IMR-90 (cell line): ENCODE measurements around the gene DCLRE1C. TPM values are rescaled to one million over a fixed set of nuclear protein-coding genes. Genes with fewer than 3 reads are reported as not detected.

Experiments
- ATAC-seq: fragments of 200-7000 bp; cut with Tn5 transposase; 2 replicates; pipeline ENCODE4 v1.9.1; 2020; ENCODE audit warnings: low read depth, mild to moderate bottlenecking, moderate library complexity
- BruUV-seq: library from RNA; stranded (reverse); fragments of 400-500 nt; replicated peaks from 2 replicates; lab custom pipeline; 2021; lab: Mats Ljungman, UMichigan
- CTCF ChIA-PET: fragments of 300-600 bp; formaldehyde crosslinking; extraction: SDS; loops from one replicate; lab custom pipeline; 2021; ENCODE audit warnings: antibody characterized with exemption; lab: Yijun Ruan, JAX
- POLR2A ChIA-PET: fragments of 300-600 bp; sonication (Branson Sonifier 250); formaldehyde crosslinking; loops from one replicate; lab custom pipeline; 2022; ENCODE audit warnings: antibody characterized with exemption; ENCODE audit not compliant: unreplicated experiment; lab: Charles Lee
- DNase-seq: peaks from one replicate; pipeline ENCODE4 v3.0.0; 2013
- H2AFZ ChIP-seq: replicated peaks from 2 replicates; pipeline ENCODE3; 2013; ENCODE audit warnings: low read length, mild to moderate bottlenecking; ENCODE audit not compliant: poor library complexity
- H2AK5ac ChIP-seq: 2 replicates; pipeline ENCODE4 v1.6.1; 2013; ENCODE audit warnings: low read depth, low read length, inconsistent platforms
- H2AK9ac ChIP-seq: replicated peaks from 2 replicates; pipeline ENCODE3; 2013; ENCODE audit warnings: mild to moderate bottlenecking, low read depth, low read length, moderate library complexity; ENCODE audit not compliant: poor library complexity
- H2BK120ac ChIP-seq: 2 replicates; pipeline ENCODE4 v1.6.1; 2013; ENCODE audit warnings: low read depth, low read length, inconsistent platforms
- H2BK15ac ChIP-seq: 3 replicates; pipeline ENCODE4 v1.6.1; 2013; ENCODE audit warnings: low read depth, low read length, inconsistent platforms
- H2BK20ac ChIP-seq: 2 replicates; pipeline ENCODE4 v1.6.1; 2013; ENCODE audit warnings: low read depth, mild to moderate bottlenecking, inconsistent platforms, low read length, moderate library complexity
- H2BK5ac ChIP-seq: 2 replicates; pipeline ENCODE4 v1.6.1; 2013; ENCODE audit warnings: mild to moderate bottlenecking, low read depth, low read length, inconsistent platforms; ENCODE audit not compliant: poor library complexity, severe bottlenecking
- H3K14ac ChIP-seq: replicated peaks from 2 replicates; pipeline ENCODE4 v1.6.1; 2013; ENCODE audit warnings: low read depth, low read length, inconsistent platforms
- H3K18ac ChIP-seq: 2 replicates; pipeline ENCODE4 v1.6.1; 2013; ENCODE audit warnings: low read depth, low read length, control low read depth
- H3K23ac ChIP-seq: 2 replicates; pipeline ENCODE4 v1.6.1; 2013; ENCODE audit warnings: low read depth, low read length, inconsistent platforms
- H3K27ac ChIP-seq: 2 replicates; pipeline ENCODE4 v1.5.1; 2013; ENCODE audit warnings: mild to moderate bottlenecking, control low read depth, low read length; ENCODE audit not compliant: insufficient read depth
- H3K27me3 ChIP-seq: 2 replicates; pipeline ENCODE4 v1.6.1; 2013; ENCODE audit warnings: low read length; ENCODE audit not compliant: control insufficient read depth, insufficient read depth
- H3K36me3 ChIP-seq: 2 replicates; pipeline ENCODE4 v1.6.1; 2013; ENCODE audit warnings: low read length, mixed read lengths; ENCODE audit not compliant: control insufficient read depth, insufficient read depth
- H3K4ac ChIP-seq: 2 replicates; pipeline ENCODE4 v1.6.1; 2013; ENCODE audit warnings: low read depth, low read length, inconsistent platforms
- H3K4me1 ChIP-seq: 2 replicates; pipeline ENCODE4 v1.6.1; 2013; ENCODE audit warnings: low read length, mixed read lengths; ENCODE audit not compliant: control insufficient read depth, insufficient read depth
- H3K4me2 ChIP-seq: 2 replicates; pipeline ENCODE4 v1.6.1; 2013; ENCODE audit warnings: low read depth, mild to moderate bottlenecking, control low read depth, low read length, moderate library complexity
- H3K4me3 ChIP-seq: 2 replicates; pipeline ENCODE4 v1.5.1; 2013; ENCODE audit warnings: low read depth, mild to moderate bottlenecking, control low read depth, low read length, moderate library complexity; ENCODE audit not compliant: insufficient read depth
- H3K56ac ChIP-seq: 2 replicates; pipeline ENCODE4 v1.6.1; 2013; ENCODE audit warnings: low read length, inconsistent platforms; ENCODE audit not compliant: insufficient read depth; ENCODE audit errors: extremely low read depth
- H3K79me1 ChIP-seq, 2 experiments: 2 replicates each; pipeline ENCODE4 v1.6.1; 2013; ENCODE audit warnings: low read length in 2 of 2, inconsistent platforms in 1 of 2, low read depth in 1 of 2
- H3K9ac ChIP-seq: 2 replicates; pipeline ENCODE4 v1.6.1; 2013; ENCODE audit warnings: low read depth, low read length, control low read depth
- H3K9me1 ChIP-seq: 2 replicates; pipeline ENCODE4 v1.6.1; 2013; ENCODE audit warnings: low read length, inconsistent platforms; ENCODE audit not compliant: insufficient read depth
- H3K9me3 ChIP-seq: 2 replicates; pipeline ENCODE4 v1.6.1; 2013; ENCODE audit warnings: low read length; ENCODE audit not compliant: control insufficient read depth, insufficient read depth
- H4K20me1 ChIP-seq: 2 replicates; pipeline ENCODE4 v1.6.1; 2013; ENCODE audit warnings: low read length, inconsistent platforms; ENCODE audit not compliant: insufficient read depth
- H4K5ac ChIP-seq: 2 replicates; pipeline ENCODE4 v1.6.1; 2013; ENCODE audit warnings: mild to moderate bottlenecking, low read depth, low read length, control low read depth
- H4K8ac ChIP-seq, 2 experiments: 2 replicates each; pipeline ENCODE4 v1.6.1; 2013; ENCODE audit warnings: low read depth in 2 of 2, low read length in 2 of 2, control low read depth in 1 of 2, inconsistent platforms in 1 of 2
- H4K91ac ChIP-seq: 2 replicates; pipeline ENCODE4 v1.6.1; 2013; ENCODE audit warnings: low read depth, low read length, inconsistent platforms; ENCODE audit not compliant: insufficient read depth
- CTCF ChIP-seq: conservative IDR thresholded peaks from 2 replicates; pipeline ENCODE4 v1.5.1; 2012; ENCODE audit warnings: mild to moderate bottlenecking, low read depth, low read length, improper control_type of control experiment
- MAZ ChIP-seq: IDR thresholded peaks from 2 replicates; pipeline ENCODE4 v1.6.1; 2012; ENCODE audit warnings: low read depth, mild to moderate bottlenecking, low read length, improper control_type of control experiment, moderate library complexity, borderline replicate concordance
- RCOR1 ChIP-seq: IDR thresholded peaks from 2 replicates; pipeline ENCODE4 v1.6.1; 2012; ENCODE audit warnings: mild to moderate bottlenecking, low read length, improper control_type of control experiment; ENCODE audit not compliant: insufficient replicate concordance
- WGBS, 2 experiments: methylation state at CpG; one replicate each; pipeline versions ENCODE4 v1.1.5 to v1.1.7; 2013; ENCODE audit warnings: missing lambda C conversion rate in 2 of 2; ENCODE audit not compliant: insufficient read length in 1 of 2; ENCODE audit errors: extremely low coverage in 2 of 2; 5-methylcytosine and 5-hydroxymethylcytosine counted together
- dilution Hi-C: fragments of 300-500 bp; cut with HindIII; formaldehyde crosslinking; loops from one replicate; pipeline ENCODE4 v1.14.3; 2018; ENCODE audit warnings: low sequenced_read_pairs; ENCODE audit not compliant: unreplicated experiment
- in situ Hi-C: fragments of 300-500 bp; cut with MboI; formaldehyde crosslinking; loops from 3 replicates; pipeline ENCODE4 v1.14.3; 2019; ENCODE audit warnings: low sequenced_read_pairs, inconsistent platforms, mixed read lengths
- intact Hi-C: fragments of 100-400 bp; cut with micrococcal nuclease; formaldehyde crosslinking; loops from 2 replicates; pipeline ENCODE4 v1.10.0; 2022
- polyA plus RNA-seq, 3 experiments: library from polyadenylated mRNA; depleted of rRNA; stranded (reverse); fragments of >200 nt; gene quantifications; 2 replicates each; pipeline ENCODE4 v1.2.3, GENCODE V29; 2012; ENCODE audit warnings: low replicate concordance in 1 of 3
- total RNA-seq: library from RNA; depleted of rRNA; stranded (reverse); fragments of >200 nt; gene quantifications from 2 replicates; pipeline ENCODE4 v1.2.3, GENCODE V29; 2012

The DCLRE1C gene
- total and polyA plus RNA-seq, 2 of the 4 experiments (the other 2 are of a cell fraction), result 2.9 to 8.1 TPM

- peak overlapping the region; percentile 17 for H2BK5ac ChIP-seq
- H3K14ac ChIP-seq, result peak overlapping the region; percentile 68
- H2AK9ac ChIP-seq, result peak overlapping the region; percentile 35
- peak; percentile 73 for ATAC-seq
- TF ChIP-seq RCOR1 (no peak), MAZ (peak; percentile 7; the same call in 1 of the 2 replicates), CTCF (0 out of 2 replicates have a peak, but pooled peaks have one; percentile 19)
- no peak overlapping the region for H3K18ac ChIP-seq
- H4K5ac ChIP-seq, result peak overlapping the region; percentile 2; the same call in 1 of the 2 replicates
- peak; percentile 67 for DNase-seq
- H3K4me3 ChIP-seq, result peak overlapping the region; percentile 51
- CTCF ChIA-PET, result interaction anchor here (0.9 kb wide), 1 partner anchor 153 kb away, joined by 3 read pairs; no protein-coding TSS in a partner anchor
- peaks cover 8% of the 10 kb centered on the region; the same call in 1 of the 2 replicates for H3K9me1 ChIP-seq
- no CpG with 5 or more reads among the region's 32 CpGs for WGBS, 2 experiments
- H2AK5ac ChIP-seq, result no peak overlapping the region
- H3K56ac ChIP-seq, result peak overlapping the region; percentile 53; the same call in 1 of the 2 replicates
- intact Hi-C loops, result loop anchor here (1.0 kb wide), 1 partner anchor 153 kb away; no protein-coding TSS in a partner anchor
- no peaks in the 10 kb centered on the region for H3K36me3 ChIP-seq
- in situ Hi-C loops, result no loop called here
- dilution Hi-C loops, result no loop called here
- H4K20me1 ChIP-seq, result no peaks in the 10 kb centered on the region
- peak overlapping the region; percentile 12 to 70; a peak in 2 of 4 replicates for H4K8ac ChIP-seq
- no peak overlapping the region for H2BK20ac ChIP-seq
- peak overlapping the region; percentile 99 for H2AFZ ChIP-seq
- peak overlapping the region; percentile 8; the same call in 1 of the 2 replicates for H3K4ac ChIP-seq
- no TSS peak for BruUV-seq
- H3K9ac ChIP-seq, result peak overlapping the region; percentile 56
- H4K91ac ChIP-seq, result peak overlapping the region; percentile 6; the same call in 1 of the 2 replicates
- H3K27ac ChIP-seq, result peak overlapping the region; percentile 42
- no peak overlapping the region; the same call in 1 of the 2 replicates for H2BK120ac ChIP-seq
- peak overlapping the region; percentile 90 for H3K4me2 ChIP-seq
- H3K4me1 ChIP-seq, result no peaks in the 10 kb centered on the region
- H3K79me1 ChIP-seq, result peaks cover 32 to 52% of the 10 kb centered on the region in 2 experiments
- no peaks in the 10 kb centered on the region for H3K9me3 ChIP-seq
- H3K27me3 ChIP-seq, result no peaks in the 10 kb centered on the region
- H3K23ac ChIP-seq, result peak overlapping the region; percentile 61
- no peak overlapping the region for H2BK15ac ChIP-seq
- POLR2A ChIA-PET, result interaction anchor here (0.5 to 0.7 kb wide), 2 partner anchors 149 to 445 kb away, joined by 3 read pairs; no protein-coding TSS in a partner anchor
These were observed 384 bp downstream of the DCLRE1C start for GRCh38 chr10:14953424-14954000.
